ENCODE results near the gene SLC22A3. TPM values are rescaled to one million over a fixed set of nuclear protein-coding genes. Genes with fewer than 3 reads are reported as not detected.
"Not testable (repeated sequence)": the region's sequence is repeated elsewhere in the genome, so short reads cannot be mapped to it uniquely, and the experiment has no call there.

The SLC22A3 gene
- total and polyA plus RNA-seq, 4 donors: 9.5 to 65.0 (median 33.3) TPM

GRCh38 chr6:160445130-160445529, 97.0 kb downstream of the SLC22A3 start:
- no peak overlapping the region for H3K27ac ChIP-seq (ENCODE audit: low read depth in 1 of 2, low read length in 1 of 2)
- WGBS, 2 donors: 57 to 60% methylated on average over 2 of the region's 2 CpGs
- H3K36me3 ChIP-seq (ENCODE audit: control insufficient read depth in 4 of 4, insufficient read depth in 4 of 4, low read length in 4 of 4): no peaks in the 10 kb centered on the region
- H3K4me1 ChIP-seq (ENCODE audit: control insufficient read depth in 5 of 5, insufficient read depth in 5 of 5, low read length in 5 of 5): peaks cover 0 to 3% (median 0%) of the 10 kb centered on the region in 5 donors
- H3K9ac ChIP-seq (ENCODE audit: insufficient read depth in 1 of 2, low read length in 2 of 2): no peak overlapping the region
- H3K9me3 ChIP-seq (ENCODE audit: control insufficient read depth in 4 of 4, insufficient read depth in 3 of 4, low read length in 3 of 4): no peaks in the 10 kb centered on the region
- DNase-seq (peak in 1 of 3 donors; percentile 3), ATAC-seq (ENCODE audit: insufficient read depth, low FRiP score) (no peak)
- H3K27me3 ChIP-seq (ENCODE audit: control insufficient read depth in 3 of 3, insufficient read depth in 3 of 3, low read length in 2 of 3): peaks cover 0 to 5% (median 0%) of the 10 kb centered on the region in 3 donors
- H3K4me3 ChIP-seq: no peak overlapping the region
- TF ChIP-seq CTCF (IDR thresholded peaks at IDR 0.05; ENCODE audit: control extremely low read depth, extremely low read depth): no peak

- Histone ChIP-seq H3K27me3 (ENCODE audit: control insufficient read depth in 3 of 3, insufficient read depth in 3 of 3, low read length in 2 of 3) (no peaks in the 10 kb centered on the region), H3K4me1 (ENCODE audit: control insufficient read depth in 5 of 5, insufficient read depth in 5 of 5, low read length in 5 of 5) (peaks cover 0 to 3% (median 0%) of the 10 kb centered on the region in 5 donors), H3K9me3 (ENCODE audit: control insufficient read depth in 4 of 4, insufficient read depth in 3 of 4, low read length in 3 of 4) (peaks cover 0 to 2% (median 0%) of the 10 kb centered on the region in 4 donors), H3K36me3 (ENCODE audit: control insufficient read depth in 4 of 4, insufficient read depth in 4 of 4, low read length in 4 of 4) (no peaks in the 10 kb centered on the region), H3K27ac (ENCODE audit: low read depth in 1 of 2, low read length in 1 of 2) (no peak overlapping the region), H3K9ac (ENCODE audit: insufficient read depth in 1 of 2, low read length in 2 of 2) (no peak overlapping the region), H3K4me3 (no peak overlapping the region)
- TF ChIP-seq CTCF (IDR thresholded peaks at IDR 0.05; ENCODE audit: control extremely low read depth, extremely low read depth): no peak
- no peak for DNase-seq
- WGBS, 2 donors: 92 to 93% methylated on average over 4 of the region's 4 CpGs
- no peak for ATAC-seq (ENCODE audit: insufficient read depth, low FRiP score)
Measured at GRCh38 chr6:160447350-160447749, 99.2 kb downstream of the SLC22A3 start.

GRCh38 chr6:160449787-160450186, 101.6 kb downstream of the SLC22A3 start:
- H3K36me3 ChIP-seq (ENCODE audit: control insufficient read depth in 4 of 4, insufficient read depth in 4 of 4, low read length in 4 of 4); H3K4me1 ChIP-seq (ENCODE audit: control insufficient read depth in 5 of 5, insufficient read depth in 5 of 5, low read length in 5 of 5); H3K9me3 ChIP-seq (ENCODE audit: control insufficient read depth in 4 of 4, insufficient read depth in 3 of 4, low read length in 3 of 4); H3K4me3 ChIP-seq; H3K27me3 ChIP-seq (ENCODE audit: control insufficient read depth in 3 of 3, insufficient read depth in 3 of 3, low read length in 2 of 3); H3K27ac ChIP-seq (ENCODE audit: low read depth in 1 of 2, low read length in 1 of 2); ATAC-seq (ENCODE audit: insufficient read depth, low FRiP score); H3K9ac ChIP-seq (ENCODE audit: insufficient read depth in 1 of 2, low read length in 2 of 2); DNase-seq: not testable (repeated sequence)
- 90 to 97% methylated on average over 4 of the region's 4 CpGs for WGBS, 2 donors

- no peak for TF ChIP-seq CTCF (IDR thresholded peaks at IDR 0.05; ENCODE audit: control extremely low read depth, extremely low read depth)
- no peaks in the 10 kb centered on the region for H3K36me3 ChIP-seq (ENCODE audit: control insufficient read depth in 4 of 4, insufficient read depth in 4 of 4, low read length in 4 of 4)
- ATAC-seq (ENCODE audit: insufficient read depth, low FRiP score) (no peak), DNase-seq (no peak)
- H3K27me3 ChIP-seq (ENCODE audit: control insufficient read depth in 3 of 3, insufficient read depth in 3 of 3, low read length in 2 of 3): no peaks in the 10 kb centered on the region
- WGBS, 2 donors: 89 to 90% methylated on average over 5 of the region's 5 CpGs
- peaks cover 0 to 2% (median 0%) of the 10 kb centered on the region in 4 donors for H3K9me3 ChIP-seq (ENCODE audit: control insufficient read depth in 4 of 4, insufficient read depth in 3 of 4, low read length in 3 of 4)
- no peak overlapping the region for H3K27ac ChIP-seq (ENCODE audit: low read depth in 1 of 2, low read length in 1 of 2)
- no peak overlapping the region for H3K9ac ChIP-seq (ENCODE audit: insufficient read depth in 1 of 2, low read length in 2 of 2)
- H3K4me1 ChIP-seq (ENCODE audit: control insufficient read depth in 5 of 5, insufficient read depth in 5 of 5, low read length in 5 of 5): peaks cover 0 to 7% (median 0%) of the 10 kb centered on the region in 5 donors
- no peak overlapping the region for H3K4me3 ChIP-seq
Measured at GRCh38 chr6:160450849-160451248, 102.7 kb downstream of the SLC22A3 start.

All from lung (tissue), 12 donors.